HepG2 (cell line): ENCODE results near the gene NAA35. TPM values are rescaled to one million over a fixed set of nuclear protein-coding genes. Genes with fewer than 3 reads are reported as not detected.
A peak's percentile ranks its signal among the peaks of the same experiment; 100 is the strongest.

ENCODE experiments used
- ARID4A ChIP-seq: sonication (generic); formaldehyde crosslinking; IDR thresholded peaks from 2 replicates; pipeline ENCODE4 v1.5.0; 2020; ENCODE audit warnings: mild to moderate bottlenecking, missing genetic modification reagents, borderline replicate concordance
- FOXP4 ChIP-seq: sonication (generic); formaldehyde crosslinking; IDR thresholded peaks from 2 replicates; pipeline ENCODE4 v1.4.0; 2020; ENCODE audit warnings: missing genetic modification reagents
- GABPB1 ChIP-seq: IDR thresholded peaks from 2 replicates; pipeline ENCODE4 v1.6.1; 2016; ENCODE audit warnings: mild to moderate bottlenecking, missing genetic modification reagents, moderate library complexity, missing compliant biosample characterization
- GTF2F1 ChIP-seq: fragments of 150-350 bp; IDR thresholded peaks from 2 replicates; pipeline ENCODE4 v1.6.1; 2014; ENCODE audit warnings: low read length
- IRF9 ChIP-seq: sonication (generic); formaldehyde crosslinking; IDR thresholded peaks from 2 replicates; pipeline ENCODE4 v1.8.0; 2022; ENCODE audit warnings: missing genetic modification reagents, mild to moderate bottlenecking, borderline replicate concordance
- KLF13 ChIP-seq: sonication (generic); formaldehyde crosslinking; IDR thresholded peaks from 2 replicates; pipeline ENCODE4 v1.4.0; 2020; ENCODE audit warnings: mild to moderate bottlenecking, missing genetic modification reagents
- MNT ChIP-seq: fragments of 450-650 bp; IDR thresholded peaks from 2 replicates; pipeline ENCODE4 v1.6.1; 2016
- MXI1 ChIP-seq: IDR thresholded peaks from 3 replicates; pipeline ENCODE4 v1.6.1; 2012; ENCODE audit warnings: low read depth, low read length, inconsistent platforms, borderline replicate concordance
- RFXANK ChIP-seq: IDR thresholded peaks from 2 replicates; pipeline ENCODE4 v1.6.1; 2016
- SIN3B ChIP-seq: fragments of 150-350 bp; IDR thresholded peaks from 2 replicates; pipeline ENCODE4 v1.6.1; 2014; ENCODE audit warnings: low read length
- TEF ChIP-seq: sonication (generic); formaldehyde crosslinking; IDR thresholded peaks from 2 replicates; pipeline ENCODE4 v1.5.0; 2020; ENCODE audit warnings: missing genetic modification reagents
- TFDP2 ChIP-seq: sonication (generic); formaldehyde crosslinking; IDR thresholded peaks from 2 replicates; pipeline ENCODE4 v1.4.0; 2020; ENCODE audit warnings: missing genetic modification reagents
- XBP1 ChIP-seq: sonication (generic); formaldehyde crosslinking; IDR thresholded peaks from 2 replicates; pipeline ENCODE4 v1.5.0; 2020; ENCODE audit warnings: missing genetic modification reagents
- ZNF280B ChIP-seq: sonication (generic); formaldehyde crosslinking; IDR thresholded peaks from 2 replicates; pipeline ENCODE4 v1.5.0; 2020; ENCODE audit warnings: missing genetic modification reagents, mild to moderate bottlenecking, borderline replicate concordance
- ZNF740 ChIP-seq: sonication (generic); formaldehyde crosslinking; IDR thresholded peaks from 2 replicates; pipeline ENCODE4 v1.4.0; 2020; ENCODE audit warnings: missing genetic modification reagents
- polyA plus RNA-seq, 8 experiments: library from polyadenylated mRNA; depleted of rRNA in 3 of 8; stranded (reverse) in 7 of 8; unstranded in 1 of 8; fragments of >200 nt; fragmentation: Illumina TruSeq in 4 of 8; extraction: Trizol in 4 of 8; gene quantifications; 2 replicates each; pipeline versions ENCODE4 v1.2.1 to v1.2.3, GENCODE V29; 2011 to 2016; ENCODE audit warnings: low read depth in 4 of 8, missing spikeins in 1 of 8, mixed read lengths in 1 of 8; ENCODE audit not compliant: insufficient read depth in 1 of 8
- total RNA-seq, 5 experiments: library from RNA; depleted of rRNA; stranded (reverse); fragments of >200 nt; fragmentation: Illumina TruSeq; extraction: Trizol; gene quantifications; 2 replicates each; pipeline ENCODE4 v1.2.3, GENCODE V29; 2016; ENCODE audit warnings: low read depth in 1 of 5

Gene NAA35
- total and polyA plus RNA-seq, 2 of the 13 experiments (the other 11 are each of a cell fraction or from before 2014, with no cell fraction given) = 21.6 to 28.9 TPM

GRCh38 chr9:85940832-85941621 lies at the start of gene NAA35 (continued):
- TF ChIP-seq ARID4A (CRISPR knock-in tag) = peak; percentile 96
- TF ChIP-seq RFXANK (CRISPR knock-in tag) = 0 out of 2 replicates have a peak, but pooled peaks have one; percentile 75
- no peak for TF ChIP-seq ZNF740 (CRISPR knock-in tag)
- TF ChIP-seq XBP1 (CRISPR knock-in tag) = no peak
- peak; percentile 41 for TF ChIP-seq MNT
- no peak for TF ChIP-seq TEF (CRISPR knock-in tag)
- peak; percentile 93 for TF ChIP-seq GABPB1
- TF ChIP-seq FOXP4 (CRISPR knock-in tag) = 0 out of 2 replicates have a peak, but pooled peaks have one; percentile 5
- TF ChIP-seq MXI1 = peak; percentile 61; the same call in 2 of the 3 replicates
- TF ChIP-seq GTF2F1 = no peak
- peak; percentile 43; the same call in 1 of the 2 replicates for TF ChIP-seq IRF9 (CRISPR knock-in tag)
- 0 out of 2 replicates have a peak, but pooled peaks have one; percentile 25 for TF ChIP-seq ZNF280B (CRISPR knock-in tag)
- peak; percentile 47 for TF ChIP-seq TFDP2 (CRISPR knock-in tag)
- TF ChIP-seq KLF13 (CRISPR knock-in tag) = no peak
- no peak for TF ChIP-seq SIN3B
